ENCODE data around the gene PCDHA13. TPM values are rescaled to one million over a fixed set of nuclear protein-coding genes. Genes with fewer than 3 reads are reported as not detected.

PCDHA13 gene
- total RNA-seq, 1 donor from 2014 or later: not detected

DNA sequence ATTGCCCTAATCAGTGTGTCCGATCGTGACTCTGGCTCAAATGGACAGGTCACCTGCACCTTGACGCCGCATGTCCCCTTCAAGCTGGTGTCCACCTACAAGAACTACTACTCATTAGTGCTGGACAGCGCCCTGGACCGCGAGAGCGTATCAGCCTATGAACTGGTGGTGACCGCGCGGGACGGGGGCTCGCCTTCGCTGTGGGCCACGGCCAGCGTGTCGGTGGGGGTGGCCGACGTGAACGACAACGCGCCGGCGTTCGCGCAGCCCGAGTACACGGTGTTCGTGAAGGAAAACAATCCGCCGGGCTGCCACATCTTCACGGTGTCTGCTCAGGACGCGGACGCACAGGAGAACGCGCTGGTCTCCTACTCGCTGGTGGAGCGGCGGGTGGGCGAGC lies 1.4 kb downstream of the PCDHA13 start:
- POLR2A ChIA-PET: no interaction called here
- DNase-seq (no peak), ATAC-seq (ENCODE audit: low read depth) (no peak)
- H3K27ac Mint-ChIP-seq: no peak overlapping the region
- H3K4me1 Mint-ChIP-seq: no peaks in the 10 kb centered on the region
- H3K27me3 Mint-ChIP-seq: peaks cover 12% of the 10 kb centered on the region
- TF ChIP-seq, protein P1, sequence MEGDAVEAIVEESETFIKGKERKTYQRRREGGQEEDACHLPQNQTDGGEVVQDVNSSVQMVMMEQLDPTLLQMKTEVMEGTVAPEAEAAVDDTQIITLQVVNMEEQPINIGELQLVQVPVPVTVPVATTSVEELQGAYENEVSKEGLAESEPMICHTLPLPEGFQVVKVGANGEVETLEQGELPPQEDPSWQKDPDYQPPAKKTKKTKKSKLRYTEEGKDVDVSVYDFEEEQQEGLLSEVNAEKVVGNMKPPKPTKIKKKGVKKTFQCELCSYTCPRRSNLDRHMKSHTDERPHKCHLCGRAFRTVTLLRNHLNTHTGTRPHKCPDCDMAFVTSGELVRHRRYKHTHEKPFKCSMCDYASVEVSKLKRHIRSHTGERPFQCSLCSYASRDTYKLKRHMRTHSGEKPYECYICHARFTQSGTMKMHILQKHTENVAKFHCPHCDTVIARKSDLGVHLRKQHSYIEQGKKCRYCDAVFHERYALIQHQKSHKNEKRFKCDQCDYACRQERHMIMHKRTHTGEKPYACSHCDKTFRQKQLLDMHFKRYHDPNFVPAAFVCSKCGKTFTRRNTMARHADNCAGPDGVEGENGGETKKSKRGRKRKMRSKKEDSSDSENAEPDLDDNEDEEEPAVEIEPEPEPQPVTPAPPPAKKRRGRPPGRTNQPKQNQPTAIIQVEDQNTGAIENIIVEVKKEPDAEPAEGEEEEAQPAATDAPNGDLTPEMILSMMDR (IDR thresholded peaks at IDR 0.05): no peak
- CTCF ChIA-PET: no interaction called here
- intact Hi-C loops (cut with micrococcal nuclease): no loop called here
- peaks cover 13% of the 10 kb centered on the region for H3K9me3 Mint-ChIP-seq
- H3K4me3 Mint-ChIP-seq: no peak overlapping the region
- H3K36me3 Mint-ChIP-seq (ENCODE audit: low read depth): no peaks in the 10 kb centered on the region

DNA sequence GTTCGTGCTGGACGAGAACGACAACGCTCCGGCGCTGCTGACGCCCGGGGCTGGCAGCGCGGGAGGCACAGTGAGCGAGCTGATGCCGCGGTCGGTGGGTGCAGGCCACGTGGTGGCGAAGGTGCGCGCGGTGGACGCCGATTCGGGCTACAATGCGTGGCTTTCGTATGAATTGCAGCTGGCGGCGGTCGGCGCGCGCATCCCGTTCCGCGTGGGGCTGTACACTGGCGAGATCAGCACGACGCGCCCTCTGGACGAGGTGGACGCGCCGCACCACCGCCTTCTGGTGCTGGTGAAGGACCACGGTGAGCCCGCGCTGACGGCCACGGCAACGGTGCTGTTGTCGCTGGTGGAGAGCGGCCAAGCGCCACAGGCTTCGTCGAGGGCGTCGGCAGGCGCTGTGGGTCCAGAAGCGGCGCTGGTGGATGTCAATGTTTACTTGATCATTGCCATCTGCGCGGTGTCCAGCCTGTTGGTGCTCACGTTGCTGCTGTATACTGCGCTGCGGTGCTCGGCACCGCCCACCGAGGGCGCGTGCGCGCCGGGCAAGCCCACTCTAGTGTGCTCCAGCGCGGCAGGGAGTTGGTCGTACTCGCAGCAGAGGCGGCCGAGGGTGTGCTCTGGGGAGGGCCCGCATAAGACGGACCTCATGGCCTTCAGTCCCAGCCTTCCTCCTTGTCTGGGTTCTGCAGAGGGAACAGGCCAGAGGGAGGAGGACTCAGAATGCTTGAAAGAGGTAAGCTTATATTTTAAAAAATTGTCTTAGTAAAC lies 2.2 kb downstream of the PCDHA13 start:
- H3K4me3 Mint-ChIP-seq: no peak overlapping the region
- POLR2A ChIA-PET: no interaction called here
- H3K9me3 Mint-ChIP-seq: peaks cover 13% of the 10 kb centered on the region
- CTCF ChIA-PET: no interaction called here
- DNase-seq (no peak), ATAC-seq (ENCODE audit: low read depth) (no peak)
- H3K4me1 Mint-ChIP-seq: no peaks in the 10 kb centered on the region
- no peaks in the 10 kb centered on the region for H3K36me3 Mint-ChIP-seq (ENCODE audit: low read depth)
- TF ChIP-seq, protein P1 (IDR thresholded peaks at IDR 0.05): no peak
- no peak overlapping the region for H3K27ac Mint-ChIP-seq
- peaks cover 9% of the 10 kb centered on the region for H3K27me3 Mint-ChIP-seq
- intact Hi-C loops (cut with micrococcal nuclease): no loop called here

DNA sequence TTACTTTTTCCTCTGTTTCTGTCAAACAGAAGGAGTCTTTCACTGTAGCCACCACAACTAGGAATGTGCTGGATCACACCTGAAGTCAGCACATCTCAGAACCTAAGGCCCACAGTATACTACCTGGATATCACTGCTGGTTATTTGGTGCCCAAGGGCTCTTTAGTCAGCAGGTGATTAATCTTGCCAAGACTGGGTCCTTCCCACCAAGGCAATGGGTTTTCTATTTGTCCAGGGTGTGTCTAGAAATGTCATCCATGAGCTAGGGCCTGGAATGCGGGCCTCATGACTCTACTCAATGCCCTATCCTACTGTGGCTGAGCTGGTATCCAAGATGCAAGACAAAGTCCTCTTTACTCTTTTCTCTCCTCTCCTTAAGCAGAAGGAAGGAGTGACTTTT lies 34.4 kb downstream of the PCDHA13 start:
- TF ChIP-seq, protein P1 (IDR thresholded peaks at IDR 0.05): no peak
- no peak overlapping the region for H3K4me3 Mint-ChIP-seq
- ChIA-PET CTCF (no interaction called here), POLR2A (no interaction called here)
- no peaks in the 10 kb centered on the region for H3K36me3 Mint-ChIP-seq (ENCODE audit: low read depth)
- no peak overlapping the region for H3K27ac Mint-ChIP-seq
- H3K9me3 Mint-ChIP-seq: peaks cover 18% of the 10 kb centered on the region
- intact Hi-C loops (cut with micrococcal nuclease): no loop called here
- DNase-seq (no peak), ATAC-seq (ENCODE audit: low read depth) (no peak)
- H3K27me3 Mint-ChIP-seq: peaks cover 3% of the 10 kb centered on the region
- no peaks in the 10 kb centered on the region for H3K4me1 Mint-ChIP-seq

DNA sequence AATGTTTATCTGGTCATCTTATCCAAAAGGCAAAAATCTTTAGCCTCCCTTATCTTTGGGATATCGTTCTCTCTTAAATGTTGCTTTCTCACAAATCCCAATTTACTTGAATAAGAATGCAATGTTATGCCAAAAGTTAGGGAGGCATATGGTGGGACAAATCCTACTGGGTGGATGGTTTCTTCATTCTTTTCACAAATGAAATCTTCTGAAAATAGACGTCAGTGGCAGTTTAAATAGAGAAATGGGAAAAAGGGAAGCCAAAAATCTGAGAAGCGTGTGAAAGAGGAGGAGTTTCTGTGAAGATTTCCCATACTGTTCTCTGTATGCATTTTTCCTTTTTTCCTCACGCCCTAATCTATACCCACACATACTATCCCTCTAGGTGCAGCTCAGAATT lies 41.7 kb downstream of the PCDHA13 start:
- H3K4me1 Mint-ChIP-seq: peaks cover 4% of the 10 kb centered on the region

DNA sequence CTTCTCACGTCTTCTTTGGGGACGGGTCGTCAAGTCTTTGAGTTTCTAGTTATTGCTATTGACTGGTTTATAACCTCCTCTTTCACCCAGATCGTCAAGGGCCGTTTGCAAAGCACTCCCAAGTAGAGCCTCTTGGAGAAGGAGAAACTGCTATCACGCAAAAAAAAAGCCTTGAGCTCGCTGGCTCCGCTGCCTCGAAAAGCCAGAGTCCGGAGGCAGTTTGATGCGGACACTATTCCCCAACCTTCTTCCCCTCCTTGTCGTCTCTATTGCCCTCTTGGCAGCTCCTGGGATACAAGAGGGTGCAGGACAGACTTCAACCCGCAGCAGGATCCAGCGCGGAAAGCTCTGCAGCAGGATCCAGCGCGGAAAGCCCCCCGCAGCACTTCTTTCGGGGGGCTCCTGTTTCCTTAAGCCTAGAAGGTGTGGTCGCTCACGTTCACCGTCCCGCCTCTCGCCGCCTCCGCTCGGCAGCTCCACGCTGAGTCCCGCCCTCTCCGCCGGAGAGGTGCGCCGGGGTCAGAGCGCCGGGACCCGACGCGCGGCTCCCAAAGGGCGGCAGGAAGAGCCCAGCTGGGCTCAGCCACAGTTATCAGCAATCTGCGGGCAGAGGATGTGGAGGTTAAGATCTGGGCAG lies 44.0 kb downstream of the PCDHA13 start, which contains the start of gene PCDHAC1:
Gene PCDHAC1, plus strand, starts transcription at position 494 of the 637 bp plus-strand sequence. CDS start 594 bp downstream, outside the sequence.
- ATAC-seq (ENCODE audit: low read depth) (no peak), DNase-seq (no peak)
- Mint-ChIP-seq H3K4me1 (peaks cover 4% of the 10 kb centered on the region), H3K27ac (no peak within 1 kb of the TSS), H3K36me3 (ENCODE audit: low read depth) (no peaks in the 10 kb centered on the region), H3K9me3 (peaks cover 2% of the 10 kb centered on the region), H3K27me3 (peaks cover 42% of the 10 kb centered on the region), H3K4me3 (peak within 1 kb of the TSS; percentile 41)
- ChIA-PET POLR2A (no interaction called here), CTCF (no interaction called here)
- intact Hi-C loops (cut with micrococcal nuclease): no loop called here
- TF ChIP-seq, protein P1 (IDR thresholded peaks at IDR 0.05): no peak

More for the DNA sequence above, 41.7 kb downstream of the PCDHA13 start:
- ATAC-seq (ENCODE audit: low read depth): no peak
- intact Hi-C loops (cut with micrococcal nuclease): no loop called here
- peaks cover 3% of the 10 kb centered on the region for H3K9me3 Mint-ChIP-seq
- ChIA-PET POLR2A (no interaction called here), CTCF (no interaction called here)
- H3K27ac Mint-ChIP-seq: no peak overlapping the region
- H3K27me3 Mint-ChIP-seq: peaks cover 43% of the 10 kb centered on the region
- no peak overlapping the region for H3K4me3 Mint-ChIP-seq
- TF ChIP-seq, protein P1 (IDR thresholded peaks at IDR 0.05): no peak
- DNase-seq: no peak
- no peaks in the 10 kb centered on the region for H3K36me3 Mint-ChIP-seq (ENCODE audit: low read depth)

Measured in activated B cell treated with CpG ODN at 0.5 μM for 24 hours (primary cell).